ENCODE results near the gene MCC. TPM values are rescaled to one million over a fixed set of nuclear protein-coding genes. Genes with fewer than 3 reads are reported as not detected.

The MCC gene
- total RNA-seq, 1 experiment from 2014 or later: 7.6 TPM

DNA sequence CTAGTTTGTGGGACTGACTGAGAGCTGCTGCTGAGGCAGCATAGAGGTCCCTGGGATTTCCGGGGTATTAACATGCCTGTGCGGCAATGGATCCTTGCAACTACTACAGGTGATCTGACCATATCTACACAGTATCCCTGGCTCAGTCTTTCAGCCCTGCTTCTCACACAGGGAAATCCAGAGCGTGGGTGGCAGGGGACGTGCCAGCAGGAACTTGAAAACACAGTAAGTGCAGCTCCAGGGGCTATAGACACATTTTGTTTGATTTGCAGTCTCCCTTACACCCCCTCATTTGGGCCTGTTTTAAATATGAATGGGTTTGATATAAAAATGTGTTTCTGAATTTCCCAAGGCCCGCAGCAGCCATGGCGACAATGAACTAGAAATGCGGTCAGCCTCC lies 302.2 kb downstream of the MCC start:
- Histone ChIP-seq H2AFZ (ENCODE audit: low read length) (no peak overlapping the region), H3K79me1 (ENCODE audit: insufficient read depth, low read depth, low read length, poor library complexity, severe bottlenecking) (no peaks in the 10 kb centered on the region), H4K5ac (ENCODE audit: insufficient read length, low read depth, low read length) (no peak overlapping the region), H2BK5ac (ENCODE audit: insufficient read length, low read length) (no peak overlapping the region), H3K79me2 (ENCODE audit: insufficient read depth, low read length) (no peaks in the 10 kb centered on the region), H4K20me1 (ENCODE audit: control insufficient read depth, insufficient read depth, insufficient read length) (no peaks in the 10 kb centered on the region), H3K14ac (ENCODE audit: insufficient read depth, low read length) (no peak overlapping the region), H2BK12ac (ENCODE audit: insufficient read length, low read depth, low read length) (no peak overlapping the region), H4K8ac (replicated peaks; ENCODE audit: insufficient read length, low read depth, low read length) (no peak overlapping the region), H2AK5ac (ENCODE audit: insufficient read length, low read length) (no peak overlapping the region), H3K4me1 (ENCODE audit: insufficient read depth, low read length) (peaks cover 2% of the 10 kb centered on the region; the same call in 1 of the 2 replicates), H3K9me3 (ENCODE audit: control insufficient read depth, low read depth, low read length) (no peaks in the 10 kb centered on the region), H3K23ac (ENCODE audit: insufficient read length, low read depth, low read length) (no peak overlapping the region), H3K56ac (ENCODE audit: insufficient read length, low read depth, low read length) (no peak overlapping the region), H3K4me2 (ENCODE audit: insufficient read depth, insufficient read length, low read length) (no peak overlapping the region), H3T11ph (ENCODE audit: low read length) (no peak overlapping the region), H3K27me3 (ENCODE audit: insufficient read depth, low read length) (no peaks in the 10 kb centered on the region), H2BK120ac (ENCODE audit: low read depth, low read length, poor library complexity, severe bottlenecking) (no peak overlapping the region), H2BK15ac (ENCODE audit: low read depth, low read length) (no peak overlapping the region), H3K23me2 (ENCODE audit: insufficient read length, low read depth, low read length, poor library complexity, severe bottlenecking) (no peaks in the 10 kb centered on the region), H4K91ac (ENCODE audit: insufficient read length, low read depth, low read length) (no peak overlapping the region), H3K27ac (ENCODE audit: insufficient read length, low read depth, low read length) (no peak overlapping the region), H3K4ac (ENCODE audit: low read depth, low read length) (no peak overlapping the region), H2BK20ac (ENCODE audit: low read depth, low read length, poor library complexity, severe bottlenecking) (no peak overlapping the region), H3K9ac (ENCODE audit: extremely low read depth, insufficient read length, low read length) (no peak overlapping the region), H3K18ac (ENCODE audit: insufficient read length, low read depth, low read length) (no peak overlapping the region)
- no CpG with 5 or more reads among the region's 7 CpGs for WGBS (ENCODE audit: extremely low coverage, insufficient read length, low lambda C conversion rate)
- TF ChIP-seq, protein P1, sequence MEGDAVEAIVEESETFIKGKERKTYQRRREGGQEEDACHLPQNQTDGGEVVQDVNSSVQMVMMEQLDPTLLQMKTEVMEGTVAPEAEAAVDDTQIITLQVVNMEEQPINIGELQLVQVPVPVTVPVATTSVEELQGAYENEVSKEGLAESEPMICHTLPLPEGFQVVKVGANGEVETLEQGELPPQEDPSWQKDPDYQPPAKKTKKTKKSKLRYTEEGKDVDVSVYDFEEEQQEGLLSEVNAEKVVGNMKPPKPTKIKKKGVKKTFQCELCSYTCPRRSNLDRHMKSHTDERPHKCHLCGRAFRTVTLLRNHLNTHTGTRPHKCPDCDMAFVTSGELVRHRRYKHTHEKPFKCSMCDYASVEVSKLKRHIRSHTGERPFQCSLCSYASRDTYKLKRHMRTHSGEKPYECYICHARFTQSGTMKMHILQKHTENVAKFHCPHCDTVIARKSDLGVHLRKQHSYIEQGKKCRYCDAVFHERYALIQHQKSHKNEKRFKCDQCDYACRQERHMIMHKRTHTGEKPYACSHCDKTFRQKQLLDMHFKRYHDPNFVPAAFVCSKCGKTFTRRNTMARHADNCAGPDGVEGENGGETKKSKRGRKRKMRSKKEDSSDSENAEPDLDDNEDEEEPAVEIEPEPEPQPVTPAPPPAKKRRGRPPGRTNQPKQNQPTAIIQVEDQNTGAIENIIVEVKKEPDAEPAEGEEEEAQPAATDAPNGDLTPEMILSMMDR (conservative IDR thresholded peaks at IDR 0.05): no peak
- DNase-seq: no peak
- peaks cover 0 to 1% (median 0%) of the 10 kb centered on the region in 3 experiments; a peak in 2 of 7 replicates for H3K36me3 Mint-ChIP-seq (ENCODE audit: insufficient read depth in 1 of 3, low read depth in 3 of 3)
- no peaks in the 10 kb centered on the region for H3K9me3 Mint-ChIP-seq
- no peaks in the 10 kb centered on the region for H3K27me3 Mint-ChIP-seq (ENCODE audit: low read depth)
- H3K4me3 Mint-ChIP-seq: no peak overlapping the region
- H3K4me1 Mint-ChIP-seq: peaks cover 19 to 36% of the 10 kb centered on the region in 2 experiments
- no peak overlapping the region for H3K27ac Mint-ChIP-seq

All from H9 (cell line).